Rectal smooth muscle tissue (tissue), 1 donor: ENCODE data around the gene KYAT1.
"Not testable (repeated sequence)": the region's sequence is repeated elsewhere in the genome, so short reads cannot be mapped to it uniquely, and the experiment has no call there.

Experiments used
- H3K27ac ChIP-seq: one replicate; pipeline ENCODE4 v1.7.0; 2013; ENCODE audit warnings: low read depth, low read length, inconsistent platforms
- H3K27me3 ChIP-seq: one replicate; pipeline ENCODE4 v1.7.0; 2013; ENCODE audit warnings: low read length; ENCODE audit not compliant: control insufficient read depth, insufficient read depth
- H3K36me3 ChIP-seq: one replicate; pipeline ENCODE4 v1.7.0; 2013; ENCODE audit warnings: low read length; ENCODE audit not compliant: control insufficient read depth, insufficient read depth
- H3K4me1 ChIP-seq: one replicate; pipeline ENCODE4 v1.7.0; 2013; ENCODE audit warnings: low read length; ENCODE audit not compliant: control insufficient read depth, insufficient read depth
- H3K4me3 ChIP-seq: one replicate; pipeline ENCODE4 v1.7.0; 2013; ENCODE audit warnings: low read length
- H3K9ac ChIP-seq: one replicate; pipeline ENCODE4 v1.7.0; 2013; ENCODE audit warnings: low read length

KYAT1 gene

GRCh38 chr9:128887914-128888350, 6.2 kb upstream of the KYAT1 start:
- H3K4me1 ChIP-seq: peaks cover 33% of the 10 kb centered on the region
- peaks cover 17% of the 10 kb centered on the region for H3K36me3 ChIP-seq
- H3K9ac ChIP-seq: no peak overlapping the region
- no peaks in the 10 kb centered on the region for H3K27me3 ChIP-seq
- H3K27ac ChIP-seq: peak overlapping the region; percentile 41
- H3K4me3 ChIP-seq: no peak overlapping the region

- no peak overlapping the region for H3K27ac ChIP-seq
- H3K27me3 ChIP-seq: no peaks in the 10 kb centered on the region
- no peak overlapping the region for H3K4me3 ChIP-seq
- H3K36me3 ChIP-seq: peaks cover 17% of the 10 kb centered on the region
- H3K4me1 ChIP-seq: peaks cover 26% of the 10 kb centered on the region
- no peak overlapping the region for H3K9ac ChIP-seq
Measured at GRCh38 chr9:128887049-128887448, 5.3 kb upstream of the KYAT1 start.

DNA sequence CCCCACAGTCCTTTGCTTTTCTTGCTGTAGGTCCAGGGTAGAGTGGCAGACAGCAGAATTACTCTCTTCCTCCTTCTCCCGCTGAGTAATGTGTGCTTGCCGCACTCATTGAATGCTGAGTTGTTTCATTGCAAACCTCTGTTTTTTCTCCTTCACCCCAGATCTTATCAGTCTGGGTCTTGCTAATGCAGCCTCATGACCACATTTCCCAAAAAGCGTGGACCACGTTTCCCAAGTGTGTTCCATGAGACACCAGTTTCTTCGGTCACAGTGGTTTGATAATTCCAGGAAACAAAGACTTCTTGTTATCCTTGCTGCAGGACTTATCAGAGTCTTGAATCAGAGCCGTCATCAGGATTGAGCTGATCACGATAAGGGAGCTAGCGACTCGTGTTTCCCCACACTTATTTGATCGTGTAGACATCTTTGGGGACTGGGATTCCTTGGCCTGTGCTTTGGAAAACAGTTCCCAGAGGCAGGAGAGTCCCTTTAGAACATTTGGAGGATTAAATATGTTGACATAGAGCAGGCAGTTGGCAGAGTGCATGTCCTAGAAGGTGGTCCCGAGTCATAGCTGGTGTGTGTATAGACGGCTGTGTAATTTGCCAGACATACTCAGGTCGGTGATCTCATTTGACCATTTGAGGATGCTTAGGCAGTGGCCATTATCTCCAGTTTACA, 4.6 kb upstream of the KYAT1 start:
- no peak overlapping the region for H3K4me3 ChIP-seq
- peak overlapping the region; percentile 62 for H3K27ac ChIP-seq
- H3K9ac ChIP-seq: no peak overlapping the region
- peaks cover 17% of the 10 kb centered on the region for H3K36me3 ChIP-seq
- no peaks in the 10 kb centered on the region for H3K27me3 ChIP-seq
- H3K4me1 ChIP-seq: peaks cover 24% of the 10 kb centered on the region

GRCh38 chr9:128885798-128886197, 4.0 kb upstream of the KYAT1 start:
- Histone ChIP-seq H3K27ac (peak overlapping the region; percentile 62), H3K9ac (no peak overlapping the region), H3K36me3 (peaks cover 17% of the 10 kb centered on the region), H3K4me1 (peaks cover 25% of the 10 kb centered on the region), H3K27me3 (no peaks in the 10 kb centered on the region), H3K4me3 (no peak overlapping the region)

DNA sequence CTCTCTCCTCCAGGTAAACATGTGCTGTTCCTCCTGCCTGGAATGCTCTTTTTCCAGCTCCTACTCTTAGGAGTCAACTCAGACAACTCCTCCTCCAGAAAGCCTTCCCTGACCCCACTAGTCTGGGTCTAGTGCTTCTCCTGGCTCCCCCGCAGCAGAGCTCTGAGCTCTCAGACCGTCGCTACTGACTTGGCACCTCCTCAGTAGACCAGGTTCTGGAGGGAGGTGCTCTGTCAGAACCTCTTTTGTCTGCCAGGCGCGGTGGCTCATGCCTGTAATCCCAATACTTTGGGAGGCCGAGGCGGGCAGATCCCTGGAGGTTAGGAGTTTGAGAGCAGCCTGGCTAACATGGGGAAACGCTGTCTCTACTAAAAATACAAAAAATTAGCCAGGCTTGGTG, 3.6 kb upstream of the KYAT1 start:
- no peak overlapping the region for H3K4me3 ChIP-seq
- H3K27me3 ChIP-seq: no peaks in the 10 kb centered on the region
- peaks cover 15% of the 10 kb centered on the region for H3K36me3 ChIP-seq
- peak overlapping the region; percentile 62 for H3K27ac ChIP-seq
- no peak overlapping the region for H3K9ac ChIP-seq
- H3K4me1 ChIP-seq: peaks cover 26% of the 10 kb centered on the region

DNA sequence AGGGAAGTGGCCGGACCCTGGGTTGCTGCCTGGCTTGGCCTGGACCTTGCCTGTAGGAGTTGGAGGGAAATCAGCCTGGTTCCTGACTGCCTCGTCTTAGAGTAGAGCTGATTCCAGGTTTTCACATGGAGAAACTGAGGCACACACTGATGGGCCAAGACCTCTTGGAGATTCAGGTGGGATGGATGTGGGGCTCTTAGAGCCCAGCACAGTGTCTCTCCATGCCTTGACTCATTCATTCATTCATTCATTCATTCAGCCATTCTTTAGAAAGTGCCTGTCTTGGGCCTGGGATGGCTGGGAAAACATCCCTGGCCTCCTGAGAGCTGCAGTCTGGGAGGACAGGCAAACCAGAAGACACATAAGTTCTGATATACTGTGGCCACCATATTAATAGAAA, 2.4 kb upstream of the KYAT1 start:
- H3K4me3 ChIP-seq: no peak overlapping the region
- H3K27ac ChIP-seq: no peak overlapping the region
- no peak overlapping the region for H3K9ac ChIP-seq
- peaks cover 13% of the 10 kb centered on the region for H3K36me3 ChIP-seq
- H3K27me3 ChIP-seq: no peaks in the 10 kb centered on the region
- peaks cover 26% of the 10 kb centered on the region for H3K4me1 ChIP-seq

- Histone ChIP-seq H3K27ac (peak overlapping the region; percentile 96), H3K27me3 (no peaks in the 10 kb centered on the region), H3K36me3 (peaks cover 7% of the 10 kb centered on the region), H3K4me1 (peaks cover 21% of the 10 kb centered on the region), H3K9ac (peak overlapping the region; percentile 89), H3K4me3 (peak overlapping the region; percentile 98)
Measured at GRCh38 chr9:128882677-128883603, 1.2 kb upstream of the KYAT1 start.

- H3K9ac ChIP-seq: no peak overlapping the region
Measured at GRCh38 chr9:128877852-128878251, 3.9 kb downstream of the KYAT1 start.

DNA sequence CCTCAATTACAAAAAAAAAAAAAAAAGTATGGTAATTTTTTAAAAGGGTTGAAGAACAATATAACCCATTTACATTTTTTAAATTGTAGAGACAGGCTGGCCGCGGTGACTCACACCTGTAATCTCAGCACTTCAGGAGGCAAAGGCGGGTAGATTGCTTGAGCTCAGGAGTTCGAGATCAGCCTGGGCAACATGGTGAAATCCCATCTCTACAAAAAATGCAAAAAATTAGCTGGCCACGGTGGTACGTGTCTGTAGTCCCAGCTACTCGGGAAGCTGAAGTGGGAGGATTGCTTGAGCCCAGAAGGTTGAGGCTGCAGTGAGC, 10.8 kb downstream of the KYAT1 start:
- H3K27me3 ChIP-seq, H3K36me3 ChIP-seq, H3K4me1 ChIP-seq, H3K9ac ChIP-seq, H3K27ac ChIP-seq, H3K4me3 ChIP-seq: not testable (repeated sequence)

More at GRCh38 chr9:128877852-128878251, 3.9 kb downstream of the KYAT1 start:
- H3K4me1 ChIP-seq: peaks cover 2% of the 10 kb centered on the region
- H3K27me3 ChIP-seq: no peaks in the 10 kb centered on the region
- H3K4me3 ChIP-seq: no peak overlapping the region
- no peak overlapping the region for H3K27ac ChIP-seq
- no peaks in the 10 kb centered on the region for H3K36me3 ChIP-seq

DNA sequence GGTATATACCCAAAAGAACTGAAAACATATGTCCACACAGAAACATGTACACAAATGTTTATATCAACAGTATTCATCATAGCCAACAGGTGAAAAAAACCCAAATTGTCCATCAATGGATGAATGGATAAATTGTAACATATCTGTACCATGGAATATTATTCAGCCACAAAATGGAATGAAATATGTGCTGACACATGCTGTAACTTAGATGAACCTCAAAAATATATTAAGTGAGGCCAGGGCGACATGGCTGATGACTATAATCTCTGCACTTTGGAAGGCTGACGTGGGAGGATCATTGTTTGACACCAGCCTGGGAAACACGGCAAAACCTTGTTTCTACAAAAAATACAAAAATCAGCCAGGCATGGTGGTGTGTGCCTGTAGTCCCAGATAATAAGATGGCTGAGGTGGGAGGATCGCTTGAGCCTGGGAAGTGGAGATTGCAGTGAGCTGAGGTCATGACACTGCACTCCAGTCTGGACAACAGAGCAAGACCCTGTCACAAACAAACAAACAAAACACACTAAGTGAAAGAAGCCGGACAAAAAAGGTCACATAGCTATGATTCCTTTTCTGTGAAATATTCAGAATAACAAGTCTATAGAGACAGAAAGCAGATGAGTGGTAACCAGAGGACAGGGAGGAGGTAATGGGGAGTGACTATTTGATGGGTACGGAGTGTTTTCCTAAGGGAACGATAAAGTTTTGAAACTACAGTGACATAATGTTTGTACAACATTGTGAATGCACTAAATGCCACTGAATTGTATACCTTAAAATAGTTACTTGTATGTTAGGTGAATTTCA, 11.4 kb downstream of the KYAT1 start:
- Histone ChIP-seq H3K4me3 (no peak overlapping the region), H3K27me3 (no peaks in the 10 kb centered on the region), H3K36me3 (no peaks in the 10 kb centered on the region), H3K9ac (no peak overlapping the region), H3K27ac (no peak overlapping the region), H3K4me1 (no peaks in the 10 kb centered on the region)

DNA sequence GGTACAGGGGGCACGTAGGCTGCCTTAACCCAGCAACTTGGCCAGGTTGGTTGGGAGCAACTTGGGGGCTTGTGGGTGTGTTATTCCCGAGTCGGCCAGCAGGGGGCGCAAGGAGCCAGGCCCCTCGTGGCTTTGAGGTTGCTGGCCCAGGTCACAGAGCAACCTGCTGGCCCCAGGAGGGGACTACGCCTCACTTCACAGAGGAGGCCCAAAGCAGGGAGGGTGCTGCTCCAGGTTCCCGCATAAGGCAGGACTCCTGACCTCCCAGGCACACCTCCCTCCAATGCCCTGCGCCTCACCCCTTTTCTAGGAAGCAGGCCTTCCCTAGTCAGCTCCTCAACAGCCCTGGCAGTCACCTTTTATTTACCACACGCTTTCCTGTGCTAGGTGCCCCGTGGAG, 18.1 kb downstream of the KYAT1 start:
- Histone ChIP-seq H3K4me1 (no peaks in the 10 kb centered on the region), H3K27me3 (no peaks in the 10 kb centered on the region), H3K4me3 (no peak overlapping the region), H3K27ac (no peak overlapping the region), H3K36me3 (no peaks in the 10 kb centered on the region), H3K9ac (no peak overlapping the region)

DNA sequence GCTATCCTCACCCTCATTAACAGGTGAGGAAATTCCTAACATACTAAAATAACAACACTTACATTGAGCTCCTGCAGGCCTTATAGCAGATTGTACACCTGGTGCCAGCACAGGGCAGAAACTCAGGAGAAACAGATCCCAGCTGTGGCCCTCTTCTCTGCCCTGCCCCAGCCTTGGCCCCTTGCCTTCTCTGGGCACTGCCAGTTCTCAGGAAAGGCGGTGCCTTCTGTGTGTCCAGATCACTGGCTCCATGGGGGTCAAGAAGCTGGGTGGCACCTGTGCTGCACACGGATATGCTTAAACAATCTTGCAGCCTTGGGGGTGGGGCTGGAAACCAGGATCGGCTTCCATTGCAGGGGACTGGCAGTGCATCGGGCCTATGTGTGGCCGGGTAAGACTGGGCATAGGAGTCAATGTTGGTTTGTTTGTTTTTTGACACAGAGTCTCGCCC, 19.3 kb downstream of the KYAT1 start:
- Histone ChIP-seq H3K4me3 (no peak overlapping the region), H3K27ac (no peak overlapping the region), H3K9ac (no peak overlapping the region), H3K4me1 (no peaks in the 10 kb centered on the region), H3K27me3 (no peaks in the 10 kb centered on the region), H3K36me3 (no peaks in the 10 kb centered on the region)
